ENCODE measurements around the gene FYN. TPM values are rescaled to one million over a fixed set of nuclear protein-coding genes. Genes with fewer than 3 reads are reported as not detected.
"Not testable (repeated sequence)": the region's sequence is repeated elsewhere in the genome, so short reads cannot be mapped to it uniquely, and the experiment has no call there.

Gene FYN
- total RNA-seq, 2 donors from 2014 or later: 25.7 to 83.1 TPM

DNA sequence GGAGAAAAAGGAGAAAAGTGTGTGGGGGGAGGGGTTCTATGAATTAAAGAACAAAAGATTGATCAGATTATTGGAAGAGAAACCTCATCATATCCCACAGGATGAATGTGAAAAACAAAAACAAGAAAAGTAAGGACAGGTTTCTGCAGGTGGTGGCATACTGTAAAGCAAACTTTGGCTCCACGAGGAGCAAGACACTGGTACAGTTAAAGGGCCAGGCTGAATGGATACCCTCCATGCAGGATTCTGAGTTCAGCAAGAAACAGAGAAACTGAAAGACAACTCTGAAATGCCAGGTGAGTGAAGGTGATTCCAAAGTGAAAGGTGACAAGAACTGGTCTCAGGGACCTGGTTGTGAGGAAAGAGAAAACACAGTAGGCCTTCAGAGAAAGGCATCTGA is 37.4 kb downstream of the FYN start:
- ATAC-seq: no peak
- Histone ChIP-seq H3K27ac (no peak overlapping the region), H3K4me3 (no peak overlapping the region), H3K4me1 (no peaks in the 10 kb centered on the region), H3K9me3 (no peaks in the 10 kb centered on the region), H3K36me3 (replicated peaks in 1 of 2; ENCODE audit: insufficient read depth in 1 of 2, low read depth in 2 of 2) (no peaks in the 10 kb centered on the region), H3K27me3 (no peaks in the 10 kb centered on the region)
- intact Hi-C loops (cut with DNase I): no loop called here
- DNase-seq: no peak
- 14 to 25% methylated on average over 1 of the region's 1 CpG for WGBS, 2 donors
- TF ChIP-seq, protein P1, sequence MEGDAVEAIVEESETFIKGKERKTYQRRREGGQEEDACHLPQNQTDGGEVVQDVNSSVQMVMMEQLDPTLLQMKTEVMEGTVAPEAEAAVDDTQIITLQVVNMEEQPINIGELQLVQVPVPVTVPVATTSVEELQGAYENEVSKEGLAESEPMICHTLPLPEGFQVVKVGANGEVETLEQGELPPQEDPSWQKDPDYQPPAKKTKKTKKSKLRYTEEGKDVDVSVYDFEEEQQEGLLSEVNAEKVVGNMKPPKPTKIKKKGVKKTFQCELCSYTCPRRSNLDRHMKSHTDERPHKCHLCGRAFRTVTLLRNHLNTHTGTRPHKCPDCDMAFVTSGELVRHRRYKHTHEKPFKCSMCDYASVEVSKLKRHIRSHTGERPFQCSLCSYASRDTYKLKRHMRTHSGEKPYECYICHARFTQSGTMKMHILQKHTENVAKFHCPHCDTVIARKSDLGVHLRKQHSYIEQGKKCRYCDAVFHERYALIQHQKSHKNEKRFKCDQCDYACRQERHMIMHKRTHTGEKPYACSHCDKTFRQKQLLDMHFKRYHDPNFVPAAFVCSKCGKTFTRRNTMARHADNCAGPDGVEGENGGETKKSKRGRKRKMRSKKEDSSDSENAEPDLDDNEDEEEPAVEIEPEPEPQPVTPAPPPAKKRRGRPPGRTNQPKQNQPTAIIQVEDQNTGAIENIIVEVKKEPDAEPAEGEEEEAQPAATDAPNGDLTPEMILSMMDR (IDR thresholded peaks at IDR 0.05): no peak
- no peak for TF ChIP-seq POLR2A (IDR thresholded peaks at IDR 0.05)

DNA sequence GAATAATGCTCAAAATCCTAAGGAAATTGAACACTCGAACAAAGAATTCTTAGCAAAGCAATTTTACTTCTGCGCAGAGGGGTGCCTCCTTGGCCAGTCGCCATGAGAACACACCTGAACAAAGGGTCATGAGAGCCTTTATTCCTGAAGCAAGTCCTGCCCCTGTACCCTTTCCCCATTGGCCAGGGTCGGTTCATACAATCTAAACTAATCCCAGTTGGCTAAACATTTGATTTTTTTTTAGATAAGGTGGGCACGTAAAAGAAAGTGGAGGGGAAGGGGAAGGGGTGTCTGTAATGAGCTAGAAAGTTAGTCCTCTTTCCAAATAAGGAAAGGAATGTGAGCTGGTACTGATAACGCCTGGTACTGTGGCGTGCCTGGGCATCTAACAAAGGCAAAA is 37.9 kb downstream of the FYN start:
- H3K4me1 ChIP-seq; H3K9me3 ChIP-seq; intact Hi-C loops (cut with DNase I); H3K27me3 ChIP-seq; DNase-seq; H3K27ac ChIP-seq; H3K4me3 ChIP-seq; ATAC-seq; H3K36me3 ChIP-seq (replicated peaks in 1 of 2; ENCODE audit: insufficient read depth in 1 of 2, low read depth in 2 of 2): not testable (repeated sequence)
- 40 to 42% methylated on average over 7 of the region's 7 CpGs for WGBS, 2 donors

DNA sequence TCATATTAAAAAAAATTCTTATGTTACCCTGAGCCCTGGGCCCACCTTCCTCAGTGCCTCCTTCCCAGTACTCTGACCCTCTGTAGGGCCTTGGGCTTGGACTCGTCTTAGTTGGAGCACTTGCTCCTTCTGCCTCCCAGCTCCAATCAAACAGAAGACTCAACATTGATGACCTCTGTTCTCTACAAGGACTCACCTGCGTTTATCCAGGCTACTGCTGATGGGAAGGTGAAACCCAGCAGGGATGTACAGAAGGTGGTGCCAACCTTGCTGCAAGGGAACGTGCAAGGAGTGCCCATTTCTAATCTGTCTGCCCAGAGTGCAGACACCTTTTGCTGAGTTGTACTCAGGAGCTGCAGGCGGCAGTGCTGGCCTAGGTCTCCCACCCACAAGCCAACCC is 38.9 kb downstream of the FYN start:
- Histone ChIP-seq H3K4me1 (no peaks in the 10 kb centered on the region), H3K4me3 (no peak overlapping the region), H3K36me3 (replicated peaks in 1 of 2; ENCODE audit: insufficient read depth in 1 of 2, low read depth in 2 of 2) (no peaks in the 10 kb centered on the region), H3K9me3 (no peaks in the 10 kb centered on the region), H3K27me3 (no peaks in the 10 kb centered on the region), H3K27ac (no peak overlapping the region)
- ATAC-seq: no peak
- no peak for DNase-seq
- TF ChIP-seq, protein P1 (IDR thresholded peaks at IDR 0.05): no peak
- TF ChIP-seq POLR2A (IDR thresholded peaks at IDR 0.05): no peak
- WGBS, 2 donors: 60 to 75% methylated on average over 4 of the region's 4 CpGs
- intact Hi-C loops (cut with DNase I): no loop called here

DNA sequence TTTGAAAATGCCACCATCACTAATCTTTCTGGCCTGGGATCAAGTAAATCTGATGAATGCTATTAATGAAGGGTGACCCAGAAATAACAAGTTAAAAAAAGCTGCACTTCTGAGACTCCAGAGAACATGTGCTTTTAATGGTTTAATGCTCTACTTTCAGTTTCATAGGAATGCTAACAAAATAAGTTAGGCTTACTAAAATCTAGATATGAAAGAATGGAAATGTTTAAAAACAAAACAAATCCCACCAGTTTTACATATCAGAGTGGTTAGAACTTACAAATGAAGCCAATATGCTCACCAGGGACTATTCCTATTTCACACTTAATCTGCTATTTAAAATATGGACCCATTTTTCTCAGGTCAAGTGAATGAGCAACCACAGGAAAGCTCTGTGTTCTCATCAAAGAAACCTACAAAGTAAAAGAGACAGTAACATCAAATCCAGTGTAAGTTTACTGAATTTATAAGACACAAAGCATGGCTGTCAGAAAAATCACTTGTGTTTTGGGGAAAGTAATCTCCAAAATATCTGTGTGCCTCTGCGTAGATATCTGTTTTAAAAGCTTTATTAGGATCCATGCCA is 40.3 kb downstream of the FYN start:
- Histone ChIP-seq H3K27ac (no peak overlapping the region), H3K9me3 (no peaks in the 10 kb centered on the region), H3K27me3 (no peaks in the 10 kb centered on the region), H3K4me3 (no peak overlapping the region), H3K36me3 (replicated peaks in 1 of 2; ENCODE audit: insufficient read depth in 1 of 2, low read depth in 2 of 2) (no peaks in the 10 kb centered on the region), H3K4me1 (no peaks in the 10 kb centered on the region)
- WGBS, 2 donors: 79 to 85% methylated on average over 1 of the region's 1 CpG
- intact Hi-C loops (cut with DNase I): no loop called here
- ATAC-seq (no peak), DNase-seq (no peak)
- TF ChIP-seq, protein P1 (IDR thresholded peaks at IDR 0.05): no peak
- no peak for TF ChIP-seq POLR2A (IDR thresholded peaks at IDR 0.05)

DNA sequence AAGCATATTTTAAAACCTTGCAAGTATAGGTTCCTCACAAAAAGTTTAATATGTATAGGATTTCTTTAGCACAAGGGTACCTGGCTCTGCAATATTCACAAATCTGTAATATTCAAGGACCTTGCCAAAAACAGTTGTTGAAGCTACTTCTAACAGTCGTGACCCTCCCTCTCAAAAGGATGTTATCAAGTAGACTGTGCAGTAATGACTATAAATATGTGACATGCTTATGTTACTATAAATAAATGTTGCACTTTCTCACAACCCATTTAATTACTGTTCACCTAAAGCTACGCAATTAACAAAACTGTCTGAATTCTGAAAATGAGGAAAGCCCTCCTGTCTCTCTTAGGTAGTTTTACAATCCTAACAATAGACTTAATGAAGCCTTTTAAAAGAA is 41.8 kb downstream of the FYN start:
- Histone ChIP-seq H3K36me3 (replicated peaks in 1 of 2; ENCODE audit: insufficient read depth in 1 of 2, low read depth in 2 of 2) (no peaks in the 10 kb centered on the region), H3K27me3 (no peaks in the 10 kb centered on the region), H3K9me3 (no peaks in the 10 kb centered on the region), H3K4me3 (no peak overlapping the region), H3K4me1 (no peaks in the 10 kb centered on the region), H3K27ac (no peak overlapping the region)
- DNase-seq (no peak), ATAC-seq (no peak)
- 63 to 64% methylated on average over 2 of the region's 2 CpGs for WGBS, 2 donors
- no peak for TF ChIP-seq POLR2A (IDR thresholded peaks at IDR 0.05)
- TF ChIP-seq, protein P1 (IDR thresholded peaks at IDR 0.05): no peak
- intact Hi-C loops (cut with DNase I): no loop called here
